Hepatocyte (in vitro differentiated cells): ENCODE data around the gene SYNPO2. TPM values are rescaled to one million over a fixed set of nuclear protein-coding genes. Genes with fewer than 3 reads are reported as not detected.

Experiments
- DNase-seq: peaks from one replicate; pipeline ENCODE4 v3.0.0-alpha.2; 2016; ENCODE audit warnings: low spot score
- H2AFZ ChIP-seq: fragments of 200-600 bp; sonication (generic); 2 replicates; pipeline ENCODE4 v1.6.0; 2016; ENCODE audit warnings: antibody characterized with exemption, mild to moderate bottlenecking
- H3K27ac ChIP-seq: fragments of 200-600 bp; sonication (generic); 2 replicates; pipeline ENCODE4 v1.5.1; 2016; ENCODE audit warnings: mild to moderate bottlenecking
- H3K27me3 ChIP-seq: fragments of 200-600 bp; sonication (generic); 2 replicates; pipeline ENCODE4 v1.6.1; 2016
- H3K36me3 ChIP-seq: fragments of 200-600 bp; sonication (generic); replicated peaks from 2 replicates; pipeline ENCODE4 v1.5.1; 2016; ENCODE audit warnings: low read depth; ENCODE audit not compliant: insufficient read depth
- H3K4me1 ChIP-seq: fragments of 200-600 bp; sonication (generic); 2 replicates; pipeline ENCODE4 v1.5.1; 2016; ENCODE audit warnings: mild to moderate bottlenecking, moderate library complexity; ENCODE audit not compliant: insufficient read depth
- H3K4me2 ChIP-seq: fragments of 200-600 bp; sonication (generic); 2 replicates; pipeline ENCODE4 v1.6.0; 2016
- H3K4me3 ChIP-seq: fragments of 200-600 bp; sonication (generic); 2 replicates; pipeline ENCODE4 v1.5.1; 2016; ENCODE audit warnings: mild to moderate bottlenecking
- H3K79me2 ChIP-seq: fragments of 200-600 bp; sonication (generic); 2 replicates; pipeline ENCODE4 v1.6.0; 2017; ENCODE audit warnings: mild to moderate bottlenecking
- H3K9me2 ChIP-seq: fragments of 200-600 bp; sonication (generic); replicated peaks from 2 replicates; pipeline ENCODE4 v1.6.0; 2017; ENCODE audit warnings: mild to moderate bottlenecking; ENCODE audit not compliant: insufficient read depth
- H3K9me3 ChIP-seq: fragments of 200-600 bp; sonication (generic); 2 replicates; pipeline ENCODE4 v1.5.1; 2016; ENCODE audit warnings: low read depth, mild to moderate bottlenecking
- H4K20me1 ChIP-seq: fragments of 200-600 bp; sonication (generic); 2 replicates; pipeline ENCODE4 v1.6.0; 2016; ENCODE audit warnings: mild to moderate bottlenecking; ENCODE audit not compliant: insufficient read depth, poor library complexity, severe bottlenecking
- CTCF ChIP-seq: fragments of 200-600 bp; sonication (generic); IDR thresholded peaks from 2 replicates; pipeline ENCODE4 v1.5.1; 2016; ENCODE audit warnings: antibody characterized with exemption, mild to moderate bottlenecking; ENCODE audit not compliant: poor library complexity
- EZH2 ChIP-seq: fragments of 200-600 bp; sonication (generic); IDR thresholded peaks from 2 replicates; pipeline ENCODE4 v1.6.1; 2016; ENCODE audit warnings: antibody characterized with exemption, mild to moderate bottlenecking, borderline replicate concordance
- EZH2phosphoT487 ChIP-seq: fragments of 200-600 bp; sonication (generic); IDR thresholded peaks from one replicate; pipeline ENCODE4 v1.6.1; 2018; ENCODE audit warnings: antibody characterized with exemption, mild to moderate bottlenecking, low read depth, moderate library complexity; ENCODE audit not compliant: unreplicated experiment, severe bottlenecking
- WGBS: methylation state at CpG from one replicate; pipeline ENCODE4 v1.1.6; 2016; ENCODE audit warnings: low lambda C conversion rate; ENCODE audit errors: missing lambda C conversion rate; 5-methylcytosine and 5-hydroxymethylcytosine counted together
- polyA plus RNA-seq: library from polyadenylated mRNA; unstranded; fragments of >200 nt; fragmentation: Nextera tagmentation; extraction: Ambion mirVana; gene quantifications from 2 replicates; pipeline ENCODE4 v1.2.1, GENCODE V29; 2016
- total RNA-seq: library from RNA; depleted of rRNA; stranded (reverse); fragments of >200 nt; gene quantifications from 2 replicates; pipeline ENCODE4 v1.2.3, GENCODE V29; 2014

SYNPO2 gene
- total and polyA plus RNA-seq, 2 experiments from 2014 or later = 3.5 to 12.6 TPM

- no peaks in the 10 kb centered on the region for H3K9me2 ChIP-seq
- H3K4me2 ChIP-seq = no peak overlapping the region
- H4K20me1 ChIP-seq = no peaks in the 10 kb centered on the region
- H3K4me1 ChIP-seq = peaks cover 8% of the 10 kb centered on the region
- H3K4me3 ChIP-seq = no peak overlapping the region
- TF ChIP-seq EZH2 (no peak), CTCF (no peak), EZH2phosphoT487 (no peak)
- no peak for DNase-seq
- no peaks in the 10 kb centered on the region for H3K36me3 ChIP-seq
- H2AFZ ChIP-seq = no peak overlapping the region
- no peaks in the 10 kb centered on the region for H3K27me3 ChIP-seq
- 89% methylated on average over 2 of the region's 2 CpGs for WGBS
- H3K79me2 ChIP-seq = no peaks in the 10 kb centered on the region
- H3K27ac ChIP-seq = no peak overlapping the region
- no peaks in the 10 kb centered on the region for H3K9me3 ChIP-seq
Measured at GRCh38 chr4:118993333-118993732, 104.7 kb downstream of the SYNPO2 start.

- no peaks in the 10 kb centered on the region for H3K9me2 ChIP-seq
- no peaks in the 10 kb centered on the region for H3K36me3 ChIP-seq
- H3K79me2 ChIP-seq = no peaks in the 10 kb centered on the region
- no peak overlapping the region for H3K4me3 ChIP-seq
- H3K9me3 ChIP-seq = no peaks in the 10 kb centered on the region
- H3K27me3 ChIP-seq = no peaks in the 10 kb centered on the region
- 71% methylated on average over 5 of the region's 5 CpGs for WGBS
- no peak overlapping the region for H2AFZ ChIP-seq
- TF ChIP-seq EZH2 = no peak
- no peak for TF ChIP-seq CTCF
- TF ChIP-seq EZH2phosphoT487 = no peak
- H3K4me2 ChIP-seq = no peak overlapping the region
- no peak for DNase-seq
- H3K27ac ChIP-seq = no peak overlapping the region
- H4K20me1 ChIP-seq = no peaks in the 10 kb centered on the region
- peaks cover 8% of the 10 kb centered on the region for H3K4me1 ChIP-seq
Measured at GRCh38 chr4:118994030-118994429, 105.4 kb downstream of the SYNPO2 start.

- H3K27ac ChIP-seq = no peak overlapping the region
- H3K36me3 ChIP-seq = no peaks in the 10 kb centered on the region
- peaks cover 11% of the 10 kb centered on the region for H3K4me1 ChIP-seq
- H3K79me2 ChIP-seq = no peaks in the 10 kb centered on the region
- DNase-seq = no peak
- H2AFZ ChIP-seq = no peak overlapping the region
- no peaks in the 10 kb centered on the region for H3K27me3 ChIP-seq
- H3K4me3 ChIP-seq = no peak overlapping the region
- no peaks in the 10 kb centered on the region for H3K9me2 ChIP-seq
- H3K9me3 ChIP-seq = no peaks in the 10 kb centered on the region
- no peak overlapping the region for H3K4me2 ChIP-seq
- H4K20me1 ChIP-seq = no peaks in the 10 kb centered on the region
- WGBS = 95% methylated on average over 4 of the region's 4 CpGs
- TF ChIP-seq EZH2 (no peak), EZH2phosphoT487 (no peak), CTCF (no peak)
Measured at GRCh38 chr4:118995693-118996391, 107.2 kb downstream of the SYNPO2 start.
